Frontal cortex (tissue), 4 donors: ENCODE results near the gene GAREM1. TPM values are rescaled to one million over a fixed set of nuclear protein-coding genes. Genes with fewer than 3 reads are reported as not detected.

ENCODE experiments used
- DNase-seq, 2 donors: peaks; one replicate each; pipeline ENCODE4 v3.0.0; 2012; ENCODE audit warnings: low spot score in 2 of 2
- FAIRE-seq: peaks from 2 replicates; lab custom pipeline; 2012; peaks lifted over from hg19 to GRCh38; lab: Jason Lieb, UNC
- total RNA-seq: library from RNA; depleted of rRNA; stranded (reverse); fragments of >200 nt; gene quantifications from one replicate; pipeline ENCODE4 v1.2.3, GENCODE V29; 2014
- donor health status: control.
- donor health status: control.
- donor health status: control.

The GAREM1 gene
- total RNA-seq, 1 donor from 2014 or later, result 35.9 TPM

DNA sequence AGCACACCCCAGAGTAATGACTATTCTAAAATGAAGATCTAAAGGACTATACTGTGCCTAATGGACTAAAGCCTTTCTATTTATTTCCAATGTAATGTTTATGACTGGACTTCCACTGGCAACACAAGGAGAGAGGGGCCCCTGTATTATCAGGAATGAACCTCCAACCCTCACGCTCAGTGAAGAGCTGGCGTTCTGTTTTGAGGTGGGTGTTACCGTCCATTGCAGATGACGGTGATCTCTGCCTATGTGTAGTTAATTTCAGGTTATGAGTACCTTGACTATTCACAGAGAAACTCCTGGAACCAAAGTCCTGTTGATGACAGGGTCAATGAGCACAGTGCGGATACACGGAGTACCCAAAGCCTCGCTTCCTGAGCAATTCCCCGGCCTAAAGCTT, 195.5 kb downstream of the GAREM1 start:
- FAIRE-seq, result no peak
- DNase-seq, result no peak

GRCh38 chr18:32274307-32274706, 196.4 kb downstream of the GAREM1 start:
- DNase-seq, result no peak
- no peak for FAIRE-seq

DNA sequence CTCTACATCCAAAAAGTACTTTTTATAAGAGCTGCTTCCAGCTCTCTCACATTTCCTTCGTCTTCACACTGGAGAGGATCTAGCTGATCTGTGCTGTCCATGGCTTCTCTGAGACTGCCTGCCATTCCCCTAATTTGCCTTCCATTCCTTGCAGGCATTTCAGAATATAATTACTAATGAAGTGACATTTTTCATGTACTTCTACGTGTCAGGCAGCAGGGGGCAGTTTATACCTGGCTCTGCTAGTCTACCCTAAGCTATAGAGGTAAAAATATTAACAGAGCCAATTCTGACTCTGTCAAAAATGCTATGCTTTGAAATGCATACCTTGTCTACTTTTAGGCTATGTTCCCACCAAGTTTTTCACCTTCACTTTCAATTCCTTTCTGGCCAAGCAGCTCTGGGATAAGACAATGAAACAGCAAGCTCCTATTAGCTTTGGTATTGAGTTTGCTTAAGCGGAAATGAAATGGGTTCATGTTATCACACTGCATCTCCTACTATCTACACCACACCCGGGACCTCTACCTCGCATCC, 198.9 kb downstream of the GAREM1 start:
- DNase-seq (peak; percentile 10 to 59), FAIRE-seq (no peak)

DNA sequence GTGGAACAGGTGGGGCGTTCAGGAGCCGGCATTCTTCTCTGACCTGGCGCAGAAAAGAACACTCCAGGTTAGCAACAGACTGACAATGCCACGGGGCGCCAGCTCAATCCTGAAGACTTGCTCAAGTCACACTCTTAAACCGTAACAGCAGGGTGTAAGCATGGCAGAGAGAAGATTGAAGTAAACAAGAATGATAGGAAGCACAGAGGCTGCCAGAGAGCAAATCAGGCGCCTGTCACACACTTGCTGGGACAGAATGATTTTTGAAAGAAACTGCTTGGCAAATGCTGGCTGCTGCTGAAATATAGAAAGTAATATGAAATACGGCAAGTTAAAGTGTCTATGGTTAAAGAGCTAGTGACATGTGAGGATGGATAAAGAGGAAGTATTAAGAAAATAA, 200.3 kb downstream of the GAREM1 start:
- FAIRE-seq, result no peak
- no peak for DNase-seq

DNA sequence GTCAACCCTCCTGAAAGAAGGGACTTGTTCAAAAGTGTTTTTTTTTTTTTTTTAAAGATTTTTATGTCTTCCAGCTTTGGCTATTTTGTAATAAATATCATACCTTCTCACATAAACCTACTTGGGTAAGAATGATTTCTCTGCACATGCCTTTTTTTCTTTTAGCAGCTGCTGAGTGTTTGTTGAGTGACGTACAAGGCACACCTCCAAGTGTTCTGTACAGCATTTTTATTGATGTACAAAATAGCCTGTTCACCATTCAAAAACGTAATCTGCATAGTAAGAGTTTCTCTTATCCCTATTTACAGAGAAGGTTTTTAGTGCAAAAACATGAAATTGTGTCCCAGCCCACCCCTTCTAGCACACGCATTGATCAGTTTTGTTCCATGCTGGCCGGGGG, 203.2 kb downstream of the GAREM1 start:
- FAIRE-seq, result no peak
- DNase-seq, result no peak

DNA sequence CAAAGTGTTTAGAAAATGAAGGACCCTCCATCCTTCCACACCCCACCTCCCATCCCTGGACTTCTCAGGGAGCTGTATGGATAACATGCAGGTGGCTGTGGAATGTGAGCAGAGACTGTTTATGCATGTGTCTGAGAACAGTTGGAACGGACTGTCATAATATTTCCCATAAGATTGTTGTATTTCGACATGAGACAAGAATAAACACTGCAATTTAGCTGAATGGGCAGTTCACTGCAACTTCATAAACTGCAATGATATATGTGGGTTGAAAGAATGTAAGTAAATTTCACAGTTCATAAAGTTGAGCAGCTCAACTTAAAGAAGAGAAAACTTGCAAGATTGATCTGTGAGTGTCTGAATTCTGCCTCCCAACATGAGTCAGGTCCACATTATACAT, 206.3 kb downstream of the GAREM1 start:
- DNase-seq, result no peak
- no peak for FAIRE-seq

DNA sequence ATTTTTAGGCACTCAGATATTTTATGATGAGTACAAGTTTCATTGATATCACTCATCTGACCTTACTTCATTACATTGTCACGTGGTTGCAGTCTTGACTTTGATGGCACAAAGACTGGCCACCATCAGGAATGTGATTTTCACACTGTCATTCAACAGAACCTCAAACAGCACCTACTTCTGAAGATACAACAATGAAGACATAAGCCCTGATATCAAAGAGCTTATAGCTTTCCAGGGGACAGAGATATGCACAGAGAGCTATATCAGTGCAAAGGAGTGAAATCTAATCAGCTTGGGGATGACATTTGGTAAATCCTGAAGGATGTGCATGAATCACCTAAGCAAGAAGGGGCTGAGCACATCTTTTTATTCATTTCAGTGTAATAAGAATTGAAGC, 208.6 kb downstream of the GAREM1 start:
- DNase-seq (no peak), FAIRE-seq (no peak)

GRCh38 chr18:32261003-32261402, 209.7 kb downstream of the GAREM1 start:
- no peak for FAIRE-seq
- no peak for DNase-seq

DNA sequence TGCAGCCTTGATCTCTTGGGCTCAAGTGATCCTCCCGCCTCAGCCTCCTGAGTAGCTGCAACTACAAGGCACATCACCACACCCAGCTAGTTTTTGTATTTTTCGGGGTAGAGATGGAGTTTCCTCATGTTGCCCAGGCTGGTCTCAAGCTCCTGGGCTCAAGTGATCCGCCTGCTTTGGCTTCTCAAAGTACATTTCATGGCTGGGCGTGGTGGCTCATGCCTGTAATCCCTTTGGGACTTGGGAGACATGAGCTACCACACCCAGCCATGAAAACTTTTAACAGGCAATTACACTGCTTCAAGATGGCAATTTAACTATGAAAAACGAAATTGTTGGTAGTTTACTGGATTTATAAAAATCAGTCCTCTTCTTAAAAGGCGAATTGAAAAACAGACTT, 211.1 kb downstream of the GAREM1 start:
- FAIRE-seq (no peak), DNase-seq (no peak)

DNA sequence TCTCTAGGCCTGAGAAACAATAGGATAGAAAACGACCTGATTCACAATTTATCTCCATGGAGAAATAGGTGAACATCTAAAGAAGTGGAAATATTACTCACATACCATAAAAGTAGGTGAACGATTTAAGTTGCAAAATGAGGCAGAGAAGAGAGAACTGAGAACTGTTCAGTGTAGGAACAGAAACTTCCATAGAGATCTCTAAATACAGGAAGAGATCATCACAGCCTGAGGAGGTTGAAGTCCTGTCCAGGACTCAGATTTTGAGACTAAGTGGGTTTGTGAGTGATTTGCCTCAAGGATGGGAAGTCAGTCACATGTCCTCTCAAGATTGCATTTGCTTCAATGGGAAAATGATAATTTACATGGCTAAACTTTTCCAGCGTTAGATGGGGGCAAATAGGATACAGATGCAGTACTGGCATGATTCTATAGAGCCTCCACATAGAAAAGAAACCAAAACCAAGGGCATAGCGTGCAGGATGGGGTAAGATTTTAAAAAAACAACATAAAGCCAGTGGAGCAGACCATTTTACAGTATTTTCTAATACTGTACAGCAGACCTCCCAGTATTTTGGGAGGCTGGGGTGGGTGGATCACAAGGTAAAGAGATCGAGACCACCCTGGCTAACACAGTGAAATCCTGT, 212.0 kb downstream of the GAREM1 start:
- no peak for FAIRE-seq
- no peak for DNase-seq

- FAIRE-seq, result no peak
- no peak for DNase-seq
These were observed 212.5 kb downstream of the GAREM1 start for GRCh38 chr18:32258148-32258547.

DNA sequence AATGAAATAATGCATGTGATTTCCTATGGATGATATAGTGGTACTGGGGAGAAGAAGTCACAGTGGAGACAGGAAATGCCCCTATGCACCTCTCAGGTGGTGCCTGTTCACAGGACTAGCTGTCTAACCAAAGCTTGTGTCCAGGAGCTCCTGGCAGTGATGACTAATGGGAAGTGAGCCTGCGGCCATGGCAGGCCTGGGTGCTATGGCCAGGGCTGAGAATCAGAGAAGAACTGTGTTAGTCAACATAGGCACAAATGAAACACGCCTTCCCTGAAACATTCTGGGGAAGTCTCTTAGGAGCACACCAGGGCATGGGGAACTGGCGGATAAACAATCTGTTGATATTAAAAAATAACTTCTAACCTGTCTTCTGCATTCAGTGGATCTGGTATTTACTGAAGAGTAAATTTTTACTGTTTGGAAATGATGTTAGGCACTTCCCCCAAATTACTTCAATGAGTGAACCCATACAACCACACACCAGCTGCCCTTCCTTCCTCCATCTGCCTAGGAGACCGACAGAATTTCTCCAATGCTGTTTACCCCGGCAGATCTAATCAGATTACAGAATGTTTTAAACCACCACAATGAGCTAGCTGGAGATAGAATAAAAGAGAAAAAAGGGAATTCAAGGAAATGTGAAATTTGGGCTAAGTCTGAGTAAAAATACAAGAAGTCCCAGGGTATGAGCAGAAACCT, 213.4 kb downstream of the GAREM1 start:
- no peak for DNase-seq
- FAIRE-seq, result no peak

GRCh38 chr18:32255570-32255969, 215.1 kb downstream of the GAREM1 start:
- DNase-seq (no peak), FAIRE-seq (no peak)

- FAIRE-seq, result no peak
- no peak for DNase-seq
These were observed 218.4 kb downstream of the GAREM1 start for GRCh38 chr18:32252141-32252860.

- DNase-seq, result no peak
These were observed 219.2 kb downstream of the GAREM1 start for GRCh38 chr18:32251466-32251865.

DNA sequence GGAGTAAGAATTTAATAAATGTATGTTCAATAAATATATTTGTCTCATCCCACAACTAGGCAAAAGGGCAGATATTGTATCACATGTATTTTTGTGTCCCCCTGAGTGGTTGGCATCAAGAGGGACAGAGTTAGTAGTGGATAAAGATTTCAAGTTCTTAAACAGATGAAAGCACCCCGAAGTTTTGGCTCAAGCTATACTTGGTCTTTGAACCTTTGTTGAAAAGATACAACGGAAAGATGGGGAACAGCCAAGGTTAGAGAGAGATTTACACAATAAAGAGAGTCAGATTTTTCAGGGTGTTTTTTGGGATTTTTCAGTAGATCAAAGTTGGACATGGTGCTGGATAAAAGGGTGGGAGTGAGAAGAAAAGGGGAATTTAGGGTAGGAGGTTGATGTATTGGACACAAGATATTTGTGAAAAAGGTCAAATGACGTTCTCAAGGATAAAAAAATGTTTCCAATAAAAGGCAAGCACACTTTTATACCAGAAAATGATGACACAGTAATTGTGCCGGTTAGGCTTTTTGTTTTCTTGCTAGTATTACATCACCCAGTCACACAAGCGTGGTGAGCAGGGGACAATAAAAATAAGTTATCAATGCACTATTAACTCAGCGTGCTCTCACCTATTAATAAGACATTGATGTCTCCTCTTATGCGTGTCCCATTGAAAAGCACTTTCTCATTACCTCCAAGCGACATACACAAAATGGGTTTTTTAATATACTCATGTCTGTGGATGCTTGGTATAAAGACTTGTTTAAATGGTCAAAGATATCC, 221.3 kb downstream of the GAREM1 start:
- DNase-seq (no peak), FAIRE-seq (no peak)

More at GRCh38 chr18:32251466-32251865, 219.2 kb downstream of the GAREM1 start:
- no peak for FAIRE-seq

GRCh38 chr18:32244881-32245280, 225.8 kb downstream of the GAREM1 start:
- DNase-seq (no peak), FAIRE-seq (no peak)

DNA sequence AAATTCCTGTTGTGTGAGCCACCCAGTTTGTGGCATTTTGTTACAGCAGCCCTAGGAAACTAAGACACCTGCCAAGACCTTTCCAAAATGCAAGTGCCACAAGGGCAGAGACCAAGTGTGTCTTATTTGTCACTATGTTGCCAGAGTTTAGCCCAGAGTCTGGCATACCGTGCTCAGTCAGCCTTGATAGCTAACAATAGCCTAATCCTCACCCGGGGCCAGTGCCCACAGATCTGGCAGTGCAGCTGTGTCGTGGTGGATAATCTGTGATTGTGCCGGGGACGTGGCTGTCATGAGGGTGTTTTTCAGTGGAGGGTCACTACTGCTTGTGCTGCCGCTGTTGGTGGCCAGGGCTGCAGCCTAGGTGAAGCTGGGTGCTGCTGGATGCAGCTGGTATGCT, 227.3 kb downstream of the GAREM1 start:
- FAIRE-seq (no peak), DNase-seq (no peak)

DNA sequence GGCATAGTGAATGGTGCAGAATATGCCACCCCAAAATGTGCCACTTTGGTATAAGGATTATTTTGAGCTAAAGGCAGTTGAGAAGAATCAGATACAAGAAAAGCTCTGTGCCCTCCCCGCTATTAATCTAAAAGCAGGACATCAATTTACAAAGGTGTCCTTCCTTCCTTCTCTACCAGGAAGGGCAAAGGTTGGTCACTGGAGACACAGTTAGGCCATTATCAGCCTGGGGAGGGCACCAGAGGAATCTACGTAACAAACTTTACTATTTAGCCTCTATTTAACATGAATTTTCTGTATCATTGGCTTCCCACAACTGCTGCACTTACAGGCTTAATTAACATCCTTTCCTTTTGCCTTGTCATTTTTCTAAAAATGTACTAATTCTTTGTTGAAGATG, 228.3 kb downstream of the GAREM1 start:
- FAIRE-seq, result no peak
- DNase-seq, result no peak

- DNase-seq (no peak), FAIRE-seq (no peak)
These were observed 231.9 kb downstream of the GAREM1 start for GRCh38 chr18:32238635-32239268.
